ENCODE measurements around the gene PLAU.
A peak's percentile ranks its signal among the peaks of the same experiment; 100 is the strongest.
"Not testable (repeated sequence)": the region's sequence is repeated elsewhere in the genome, so short reads cannot be mapped to it uniquely, and the experiment has no call there.

PLAU gene

DNA sequence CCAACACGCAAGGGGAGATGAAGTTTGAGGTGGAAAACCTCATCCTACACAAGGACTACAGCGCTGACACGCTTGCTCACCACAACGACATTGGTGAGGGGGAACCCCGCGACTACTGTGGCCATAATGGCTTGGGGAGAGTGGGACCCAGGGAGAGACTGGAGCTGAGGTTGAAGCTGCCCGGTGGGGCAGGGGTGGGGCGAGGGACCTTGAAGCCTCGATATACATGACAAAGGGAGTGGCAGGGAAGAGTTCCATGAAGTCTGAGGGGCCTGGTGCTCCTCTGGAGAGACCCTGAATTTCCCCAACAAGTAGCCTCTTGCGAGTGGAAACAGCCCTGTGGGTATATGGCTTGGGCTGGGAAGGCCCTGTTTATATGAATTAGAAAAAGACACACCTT, 3.1 kb downstream of the PLAU start:
- in situ Hi-C loops (cut with MboI; ENCODE audit: low sequenced_read_pairs, unreplicated experiment), result no loop called here
- DNase-seq (ENCODE audit: low spot score), result no peak
- TF ChIP-seq, protein P1, sequence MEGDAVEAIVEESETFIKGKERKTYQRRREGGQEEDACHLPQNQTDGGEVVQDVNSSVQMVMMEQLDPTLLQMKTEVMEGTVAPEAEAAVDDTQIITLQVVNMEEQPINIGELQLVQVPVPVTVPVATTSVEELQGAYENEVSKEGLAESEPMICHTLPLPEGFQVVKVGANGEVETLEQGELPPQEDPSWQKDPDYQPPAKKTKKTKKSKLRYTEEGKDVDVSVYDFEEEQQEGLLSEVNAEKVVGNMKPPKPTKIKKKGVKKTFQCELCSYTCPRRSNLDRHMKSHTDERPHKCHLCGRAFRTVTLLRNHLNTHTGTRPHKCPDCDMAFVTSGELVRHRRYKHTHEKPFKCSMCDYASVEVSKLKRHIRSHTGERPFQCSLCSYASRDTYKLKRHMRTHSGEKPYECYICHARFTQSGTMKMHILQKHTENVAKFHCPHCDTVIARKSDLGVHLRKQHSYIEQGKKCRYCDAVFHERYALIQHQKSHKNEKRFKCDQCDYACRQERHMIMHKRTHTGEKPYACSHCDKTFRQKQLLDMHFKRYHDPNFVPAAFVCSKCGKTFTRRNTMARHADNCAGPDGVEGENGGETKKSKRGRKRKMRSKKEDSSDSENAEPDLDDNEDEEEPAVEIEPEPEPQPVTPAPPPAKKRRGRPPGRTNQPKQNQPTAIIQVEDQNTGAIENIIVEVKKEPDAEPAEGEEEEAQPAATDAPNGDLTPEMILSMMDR (IDR thresholded peaks at IDR 0.05; ENCODE audit: borderline replicate concordance, control extremely low read depth, extremely low read depth, insufficient read depth, missing control alignments), result no peak

DNA sequence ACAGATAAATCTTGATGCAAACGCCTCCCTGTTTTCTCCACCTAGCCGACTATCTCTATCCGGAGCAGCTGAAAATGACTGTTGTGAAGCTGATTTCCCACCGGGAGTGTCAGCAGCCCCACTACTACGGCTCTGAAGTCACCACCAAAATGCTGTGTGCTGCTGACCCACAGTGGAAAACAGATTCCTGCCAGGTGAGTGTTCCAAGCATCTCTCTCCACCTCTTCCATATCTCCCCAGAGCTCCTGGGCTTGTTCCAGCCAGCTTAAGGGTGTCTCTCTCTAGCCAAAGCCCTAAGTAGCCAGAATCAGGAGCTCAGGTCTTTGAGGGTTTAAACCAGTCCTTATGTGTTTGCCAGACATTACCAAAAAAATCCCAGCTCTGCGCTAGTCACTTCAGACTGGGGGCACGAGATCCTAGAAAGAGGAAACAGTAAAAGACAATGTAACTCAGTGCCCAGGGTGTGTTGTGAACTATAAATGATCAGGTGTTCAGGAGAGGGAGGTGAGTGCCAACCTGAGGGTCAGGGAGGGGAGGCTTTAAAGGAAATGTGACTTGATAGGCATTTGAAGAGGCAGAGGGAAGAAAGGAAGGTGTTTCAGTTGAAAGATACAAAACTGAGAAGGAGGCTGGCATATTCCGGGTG, 4.4 kb downstream of the PLAU start:
- in situ Hi-C loops (cut with MboI; ENCODE audit: low sequenced_read_pairs, unreplicated experiment), result no loop called here
- no peak for DNase-seq (ENCODE audit: low spot score)
- TF ChIP-seq, protein P1 (IDR thresholded peaks at IDR 0.05; ENCODE audit: borderline replicate concordance, control extremely low read depth, extremely low read depth, insufficient read depth, missing control alignments), result no peak

DNA sequence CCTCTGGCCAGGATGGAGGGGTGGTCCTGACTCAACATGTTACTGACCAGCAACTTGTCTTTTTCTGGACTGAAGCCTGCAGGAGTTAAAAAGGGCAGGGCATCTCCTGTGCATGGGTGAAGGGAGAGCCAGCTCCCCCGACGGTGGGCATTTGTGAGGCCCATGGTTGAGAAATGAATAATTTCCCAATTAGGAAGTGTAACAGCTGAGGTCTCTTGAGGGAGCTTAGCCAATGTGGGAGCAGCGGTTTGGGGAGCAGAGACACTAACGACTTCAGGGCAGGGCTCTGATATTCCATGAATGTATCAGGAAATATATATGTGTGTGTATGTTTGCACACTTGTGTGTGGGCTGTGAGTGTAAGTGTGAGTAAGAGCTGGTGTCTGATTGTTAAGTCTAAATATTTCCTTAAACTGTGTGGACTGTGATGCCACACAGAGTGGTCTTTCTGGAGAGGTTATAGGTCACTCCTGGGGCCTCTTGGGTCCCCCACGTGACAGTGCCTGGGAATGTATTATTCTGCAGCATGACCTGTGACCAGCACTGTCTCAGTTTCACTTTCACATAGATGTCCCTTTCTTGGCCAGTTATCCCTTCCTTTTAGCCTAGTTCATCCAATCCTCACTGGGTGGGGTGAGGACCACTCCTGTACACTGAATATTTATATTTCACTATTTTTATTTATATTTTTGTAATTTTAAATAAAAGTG, 6.0 kb downstream of the PLAU start:
- DNase-seq (ENCODE audit: low spot score), result no peak
- TF ChIP-seq, protein P1 (IDR thresholded peaks at IDR 0.05; ENCODE audit: borderline replicate concordance, control extremely low read depth, extremely low read depth, insufficient read depth, missing control alignments), result no peak
- in situ Hi-C loops (cut with MboI; ENCODE audit: low sequenced_read_pairs, unreplicated experiment), result no loop called here

DNA sequence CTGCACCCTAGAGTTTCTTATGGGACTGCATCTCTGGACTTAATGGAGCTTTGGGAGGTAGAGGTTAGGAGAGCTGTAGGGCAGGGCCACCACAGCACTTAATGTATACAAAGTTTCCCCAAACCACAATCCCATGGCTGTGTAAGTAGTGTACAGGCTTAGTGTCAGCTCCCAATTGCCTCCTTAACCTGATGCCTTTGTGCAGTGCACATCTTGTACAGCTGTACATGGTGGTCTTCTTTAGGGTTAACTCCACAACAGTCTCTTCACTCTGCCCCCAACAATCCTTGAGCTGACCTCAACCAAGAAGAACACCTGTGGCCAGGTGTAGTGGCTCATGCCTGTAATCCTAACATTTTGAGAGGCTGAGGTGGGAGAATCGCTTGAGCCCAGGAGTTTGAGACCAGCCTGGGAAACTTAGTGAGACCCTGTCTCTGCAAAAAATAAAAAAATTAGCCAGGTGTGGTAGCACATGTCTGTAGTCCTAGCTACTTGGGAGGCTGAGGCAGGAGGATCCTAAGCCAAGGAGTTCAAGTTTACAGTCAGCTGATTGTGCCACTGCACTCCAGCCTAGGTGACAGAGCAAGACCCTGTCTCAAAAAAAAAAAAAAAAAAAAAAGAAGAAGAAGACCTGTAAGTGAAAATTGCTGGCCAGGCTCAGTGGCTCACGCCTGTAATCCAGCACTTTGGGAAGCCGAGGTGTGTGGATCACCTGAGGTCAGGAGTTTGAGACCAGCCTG, 6.8 kb downstream of the PLAU start:
- in situ Hi-C loops (cut with MboI; ENCODE audit: low sequenced_read_pairs, unreplicated experiment), result no loop called here
- TF ChIP-seq, protein P1 (IDR thresholded peaks at IDR 0.05; ENCODE audit: borderline replicate concordance, control extremely low read depth, extremely low read depth, insufficient read depth, missing control alignments), result no peak
- no peak for DNase-seq (ENCODE audit: low spot score)

DNA sequence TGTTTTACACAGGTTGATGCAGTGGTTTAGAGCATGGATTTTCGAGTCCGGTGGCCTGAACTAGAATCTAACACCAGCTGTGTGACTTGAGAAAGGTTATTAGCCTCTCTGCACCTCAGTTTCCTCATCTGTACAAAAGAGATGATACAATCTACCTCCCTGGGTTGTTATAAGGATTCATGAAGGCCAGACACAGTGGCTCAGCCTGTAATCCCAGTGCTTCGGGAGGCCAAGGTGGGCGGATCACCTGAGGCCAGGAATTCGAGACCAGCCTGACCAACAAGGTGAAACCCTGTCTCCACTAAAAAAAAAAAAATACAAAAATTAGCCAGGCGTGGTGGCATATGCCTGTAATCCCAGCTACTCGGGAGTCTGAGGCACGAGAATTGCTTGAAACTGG, 8.5 kb downstream of the PLAU start:
- in situ Hi-C loops (cut with MboI; ENCODE audit: low sequenced_read_pairs, unreplicated experiment); DNase-seq (ENCODE audit: low spot score): not testable (repeated sequence)

DNA sequence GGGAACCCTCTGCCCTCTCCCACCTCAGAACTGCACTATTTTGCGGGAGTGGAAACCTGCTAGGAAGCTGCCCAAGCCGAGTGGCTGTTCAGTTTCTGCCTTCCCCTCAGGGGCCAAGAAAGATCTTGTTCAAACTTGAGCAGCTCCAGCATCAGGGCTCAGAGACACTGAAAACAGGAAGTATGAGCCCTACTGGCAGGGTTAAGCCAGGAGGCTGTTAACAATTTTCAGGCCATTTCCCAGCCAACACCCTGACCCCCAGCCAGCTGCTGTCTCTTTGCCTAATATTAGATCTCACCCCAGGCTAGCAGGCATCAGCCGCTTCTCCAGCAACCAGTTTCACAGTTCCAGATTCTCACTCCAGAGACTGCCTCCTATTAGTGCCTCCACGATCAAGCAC, 9.2 kb downstream of the PLAU start:
- DNase-seq (ENCODE audit: low spot score), result peak; percentile 61
- TF ChIP-seq, protein P1 (IDR thresholded peaks at IDR 0.05; ENCODE audit: borderline replicate concordance, control extremely low read depth, extremely low read depth, insufficient read depth, missing control alignments), result no peak
- in situ Hi-C loops (cut with MboI; ENCODE audit: low sequenced_read_pairs, unreplicated experiment), result no loop called here

Data from GM13976 (cell line).